ENCODE data around the gene CRTC3.
"Not testable (repeated sequence)": the region's sequence is repeated elsewhere in the genome, so short reads cannot be mapped to it uniquely, and the experiment has no call there.

CRTC3 gene

GRCh38 chr15:90677807-90678790 is 148.4 kb downstream of the CRTC3 start:
- DNase-seq (ENCODE audit: low spot score): no peak

- DNase-seq (ENCODE audit: low spot score): no peak
Observed at GRCh38 chr15:90679959-90680358, 150.2 kb downstream of the CRTC3 start.

GRCh38 chr15:90680371-90680935 is 150.7 kb downstream of the CRTC3 start:
- peak; percentile 91 for DNase-seq (ENCODE audit: low spot score)

GRCh38 chr15:90681056-90681455 is 151.3 kb downstream of the CRTC3 start:
- DNase-seq (ENCODE audit: low spot score): no peak

GRCh38 chr15:90681480-90681879 is 151.8 kb downstream of the CRTC3 start:
- peak; percentile 77 for DNase-seq (ENCODE audit: low spot score)

GRCh38 chr15:90683371-90683770 is 153.6 kb downstream of the CRTC3 start:
- no peak for DNase-seq (ENCODE audit: low spot score)

- DNase-seq (ENCODE audit: low spot score): no peak
Observed at GRCh38 chr15:90683876-90684275, 154.2 kb downstream of the CRTC3 start.

- no peak for DNase-seq (ENCODE audit: low spot score)
Observed at GRCh38 chr15:90684281-90684680, 154.6 kb downstream of the CRTC3 start.

GRCh38 chr15:90685591-90686434 is 156.1 kb downstream of the CRTC3 start:
- DNase-seq (ENCODE audit: low spot score): no peak

- DNase-seq (ENCODE audit: low spot score): no peak
Observed at GRCh38 chr15:90686435-90687218, 156.9 kb downstream of the CRTC3 start.

- DNase-seq (ENCODE audit: low spot score): not testable (repeated sequence)
Observed at GRCh38 chr15:90689326-90689961, 159.7 kb downstream of the CRTC3 start.

- DNase-seq (ENCODE audit: low spot score): no peak
Observed at GRCh38 chr15:90690585-90690984, 160.9 kb downstream of the CRTC3 start.

- DNase-seq (ENCODE audit: low spot score): no peak
Observed at GRCh38 chr15:90691369-90691768, 161.6 kb downstream of the CRTC3 start.

- DNase-seq (ENCODE audit: low spot score): no peak
Observed at GRCh38 chr15:90691982-90692773, 162.5 kb downstream of the CRTC3 start.
